ENCODE measurements around the gene ALKBH3.

Gene ALKBH3

GRCh38 chr11:43904742-43905535, 24.3 kb downstream of the ALKBH3 start:
- Histone ChIP-seq H3K27ac (replicated peaks) (no peak overlapping the region), H3K27me3 (ENCODE audit: insufficient read depth, poor library complexity, severe bottlenecking) (no peaks in the 10 kb centered on the region), H3K4me3 (replicated peaks; ENCODE audit: insufficient read depth, low read length) (no peak overlapping the region)
- no peak for TF ChIP-seq REST (IDR thresholded peaks at IDR 0.05; ENCODE audit: insufficient replicate concordance, low read depth)
- TF ChIP-seq POLR2AphosphoS5 (IDR thresholded peaks at IDR 0.05; ENCODE audit: low read depth): no peak
- no peak for TF ChIP-seq SPI1 (IDR thresholded peaks at IDR 0.05; ENCODE audit: borderline replicate concordance, low read depth)
- TF ChIP-seq GABPA (IDR thresholded peaks at IDR 0.05; ENCODE audit: low read depth): no peak
- TF ChIP-seq CTCF (IDR thresholded peaks at IDR 0.05; ENCODE audit: insufficient read depth, low read length): no peak
- no peak for DNase-seq (ENCODE audit: low read depth in 1 of 2, low spot score in 1 of 2)

- H3K27ac ChIP-seq (replicated peaks): no peak overlapping the region
- DNase-seq (ENCODE audit: low read depth in 1 of 2, low spot score in 1 of 2): no peak
- no peak for TF ChIP-seq CTCF (IDR thresholded peaks at IDR 0.05; ENCODE audit: insufficient read depth, low read length)
- TF ChIP-seq GABPA (IDR thresholded peaks at IDR 0.05; ENCODE audit: low read depth): no peak
- TF ChIP-seq REST (IDR thresholded peaks at IDR 0.05; ENCODE audit: insufficient replicate concordance, low read depth): no peak
- TF ChIP-seq SPI1 (IDR thresholded peaks at IDR 0.05; ENCODE audit: borderline replicate concordance, low read depth): no peak
- no peak for TF ChIP-seq POLR2AphosphoS5 (IDR thresholded peaks at IDR 0.05; ENCODE audit: low read depth)
- no peaks in the 10 kb centered on the region for H3K27me3 ChIP-seq (ENCODE audit: insufficient read depth, poor library complexity, severe bottlenecking)
- no peak overlapping the region for H3K4me3 ChIP-seq (replicated peaks; ENCODE audit: insufficient read depth, low read length)
These were observed 25.2 kb downstream of the ALKBH3 start for GRCh38 chr11:43905813-43906241.

- DNase-seq (ENCODE audit: low read depth in 1 of 2, low spot score in 1 of 2): no peak
- no peak overlapping the region for H3K4me3 ChIP-seq (replicated peaks; ENCODE audit: insufficient read depth, low read length)
- no peak overlapping the region for H3K27ac ChIP-seq (replicated peaks)
- no peaks in the 10 kb centered on the region for H3K27me3 ChIP-seq (ENCODE audit: insufficient read depth, poor library complexity, severe bottlenecking)
- TF ChIP-seq SPI1 (IDR thresholded peaks at IDR 0.05; ENCODE audit: borderline replicate concordance, low read depth): no peak
- TF ChIP-seq GABPA (IDR thresholded peaks at IDR 0.05; ENCODE audit: low read depth): no peak
- TF ChIP-seq CTCF (IDR thresholded peaks at IDR 0.05; ENCODE audit: insufficient read depth, low read length): no peak
- no peak for TF ChIP-seq POLR2AphosphoS5 (IDR thresholded peaks at IDR 0.05; ENCODE audit: low read depth)
- TF ChIP-seq REST (IDR thresholded peaks at IDR 0.05; ENCODE audit: insufficient replicate concordance, low read depth): no peak
These were observed 26.7 kb downstream of the ALKBH3 start for GRCh38 chr11:43907028-43907975.
